ENCODE measurements around the gene SULT4A1. TPM values are rescaled to one million over a fixed set of nuclear protein-coding genes. Genes with fewer than 3 reads are reported as not detected.

Gene SULT4A1
- total RNA-seq, 1 experiment from 2014 or later, result 8.4 TPM

DNA sequence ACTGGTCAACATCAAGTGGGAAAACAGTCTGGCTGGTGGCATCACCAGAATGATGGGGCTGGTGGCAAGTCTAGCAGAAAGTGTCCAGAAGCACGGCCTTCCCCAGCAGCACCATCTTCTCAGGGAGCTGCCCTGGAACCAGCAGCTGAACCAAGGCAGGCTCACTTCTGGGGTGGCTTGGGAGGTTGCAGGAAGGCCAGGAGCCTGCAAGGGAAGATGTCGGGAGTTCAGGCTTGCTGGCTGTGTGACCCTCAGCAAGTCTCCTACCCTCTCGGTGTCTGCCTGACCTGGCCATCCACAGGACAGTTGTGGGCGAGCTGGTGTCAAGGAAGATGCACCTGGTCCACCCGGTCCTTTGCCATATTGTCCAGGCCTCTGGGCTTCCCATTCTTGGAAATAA is 31.8 kb upstream of the SULT4A1 start:
- H3K79me2 ChIP-seq (ENCODE audit: insufficient read depth, low read length), result no peaks in the 10 kb centered on the region
- no peaks in the 10 kb centered on the region for H3K27me3 ChIP-seq (ENCODE audit: insufficient read depth, low read length)
- H3K36me3 ChIP-seq (ENCODE audit: control insufficient read depth in 1 of 2, insufficient read depth in 2 of 2, low read length in 2 of 2), result no peaks in the 10 kb centered on the region
- RAD21 ChIA-PET (ENCODE audit: low non-redundant PET in 1 of 2, low total read pairs in 2 of 2, uncharacterized antibody in 2 of 2, unreplicated experiment in 2 of 2), result no interaction called here
- ATAC-seq, result no peak
- no peak overlapping the region for H3K27ac ChIP-seq (ENCODE audit: low read depth, low read length)
- no peaks in the 10 kb centered on the region for H3K9me2 ChIP-seq (ENCODE audit: insufficient read depth)
- intact Hi-C loops (cut with micrococcal nuclease), result no loop called here
- peaks cover 2 to 21% of the 10 kb centered on the region in 2 experiments; a peak in 3 of 4 replicates for H3K4me1 ChIP-seq (ENCODE audit: control insufficient read depth in 1 of 2, insufficient read depth in 2 of 2, low read length in 2 of 2)
- POLR2A ChIA-PET, result no interaction called here
- no peak for TF ChIP-seq POLR2A (IDR thresholded peaks at IDR 0.05; ENCODE audit: borderline replicate concordance, extremely low read depth, insufficient read depth, insufficient read length)
- H2AFZ ChIP-seq (ENCODE audit: low read depth, low read length, poor library complexity, severe bottlenecking), result no peak overlapping the region
- no peak for DNase-seq (ENCODE audit: low read depth, low spot score)
- no peak overlapping the region for H3K9ac ChIP-seq (ENCODE audit: low read length)
- no peak overlapping the region for H3K4me2 ChIP-seq (ENCODE audit: low read length)
- H3K9me3 ChIP-seq (ENCODE audit: control insufficient read depth in 1 of 2, insufficient read depth in 1 of 2, low read depth in 1 of 2, low read length in 2 of 2), result no peaks in the 10 kb centered on the region
- CTCF ChIA-PET, result interaction anchor here (1.0 to 1.8 kb wide), 3 partner anchors 9 to 52 kb away, joined by 3 to 6 read pairs (median 5); no protein-coding TSS in a partner anchor
- H3K4me3 ChIP-seq (replicated peaks in 1 of 2; ENCODE audit: low read depth in 1 of 2, low read length in 2 of 2), result no peak overlapping the region
- H4K20me1 ChIP-seq (ENCODE audit: insufficient read depth), result no peaks in the 10 kb centered on the region
- BruUV-seq (replicated peaks), result no TSS peak

DNA sequence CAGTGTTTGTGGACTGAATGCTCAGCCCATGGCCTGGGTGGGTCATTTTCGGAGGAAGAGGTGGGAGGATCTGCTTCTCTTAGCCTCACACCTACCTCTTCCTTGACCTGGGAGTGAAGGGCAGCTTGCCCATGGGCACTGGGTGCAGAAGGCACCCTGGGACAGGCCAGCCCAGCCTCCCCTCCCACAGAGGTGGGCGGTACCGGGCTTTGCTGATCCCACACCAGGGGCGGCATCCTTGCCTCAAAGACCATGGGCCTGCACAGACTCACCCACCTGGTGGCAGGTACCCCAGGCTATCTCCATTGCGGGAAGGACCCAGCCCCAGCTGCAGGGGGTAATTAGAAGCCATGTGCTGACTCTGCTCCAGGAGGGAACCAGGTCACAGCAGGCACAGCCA is 31.0 kb upstream of the SULT4A1 start:
- H3K36me3 ChIP-seq (ENCODE audit: control insufficient read depth in 1 of 2, insufficient read depth in 2 of 2, low read length in 2 of 2), result no peaks in the 10 kb centered on the region
- H3K9me3 ChIP-seq (ENCODE audit: control insufficient read depth in 1 of 2, insufficient read depth in 1 of 2, low read depth in 1 of 2, low read length in 2 of 2), result no peaks in the 10 kb centered on the region
- H4K20me1 ChIP-seq (ENCODE audit: insufficient read depth), result no peaks in the 10 kb centered on the region
- ATAC-seq, result no peak
- intact Hi-C loops (cut with micrococcal nuclease), result no loop called here
- H3K27ac ChIP-seq (ENCODE audit: low read depth, low read length), result no peak overlapping the region
- ChIA-PET CTCF (interaction anchor here (2.8 kb wide), 1 partner anchor 10 kb away, joined by 21 read pairs; no protein-coding TSS in a partner anchor), POLR2A (no interaction called here), RAD21 (ENCODE audit: low non-redundant PET in 1 of 2, low total read pairs in 2 of 2, uncharacterized antibody in 2 of 2, unreplicated experiment in 2 of 2) (no interaction called here)
- no TSS peak for BruUV-seq (replicated peaks)
- H3K9me2 ChIP-seq (ENCODE audit: insufficient read depth), result no peaks in the 10 kb centered on the region
- no peak overlapping the region for H3K4me3 ChIP-seq (replicated peaks in 1 of 2; ENCODE audit: low read depth in 1 of 2, low read length in 2 of 2)
- H3K79me2 ChIP-seq (ENCODE audit: insufficient read depth, low read length), result no peaks in the 10 kb centered on the region
- no peak overlapping the region for H3K9ac ChIP-seq (ENCODE audit: low read length)
- H3K27me3 ChIP-seq (ENCODE audit: insufficient read depth, low read length), result no peaks in the 10 kb centered on the region
- H3K4me2 ChIP-seq (ENCODE audit: low read length), result no peak overlapping the region
- H3K4me1 ChIP-seq (ENCODE audit: control insufficient read depth in 1 of 2, insufficient read depth in 2 of 2, low read length in 2 of 2), result peaks cover 2 to 21% of the 10 kb centered on the region in 2 experiments; a peak in 3 of 4 replicates
- TF ChIP-seq TCF7L2 (IDR thresholded peaks at IDR 0.05; ENCODE audit: borderline replicate concordance, extremely low read depth, insufficient read depth, insufficient read length), result no peak
- TF ChIP-seq POLR2A (IDR thresholded peaks at IDR 0.05; ENCODE audit: borderline replicate concordance, extremely low read depth, insufficient read depth, insufficient read length), result no peak
- TF ChIP-seq, protein P1, sequence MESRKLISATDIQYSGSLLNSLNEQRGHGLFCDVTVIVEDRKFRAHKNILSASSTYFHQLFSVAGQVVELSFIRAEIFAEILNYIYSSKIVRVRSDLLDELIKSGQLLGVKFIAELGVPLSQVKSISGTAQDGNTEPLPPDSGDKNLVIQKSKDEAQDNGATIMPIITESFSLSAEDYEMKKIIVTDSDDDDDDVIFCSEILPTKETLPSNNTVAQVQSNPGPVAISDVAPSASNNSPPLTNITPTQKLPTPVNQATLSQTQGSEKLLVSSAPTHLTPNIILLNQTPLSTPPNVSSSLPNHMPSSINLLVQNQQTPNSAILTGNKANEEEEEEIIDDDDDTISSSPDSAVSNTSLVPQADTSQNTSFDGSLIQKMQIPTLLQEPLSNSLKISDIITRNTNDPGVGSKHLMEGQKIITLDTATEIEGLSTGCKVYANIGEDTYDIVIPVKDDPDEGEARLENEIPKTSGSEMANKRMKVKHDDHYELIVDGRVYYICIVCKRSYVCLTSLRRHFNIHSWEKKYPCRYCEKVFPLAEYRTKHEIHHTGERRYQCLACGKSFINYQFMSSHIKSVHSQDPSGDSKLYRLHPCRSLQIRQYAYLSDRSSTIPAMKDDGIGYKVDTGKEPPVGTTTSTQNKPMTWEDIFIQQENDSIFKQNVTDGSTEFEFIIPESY (IDR thresholded peaks at IDR 0.05; ENCODE audit: extremely low read depth, insufficient replicate concordance, low read length), result no peak
- no peak for TF ChIP-seq CEBPB (IDR thresholded peaks at IDR 0.05; ENCODE audit: low read depth)
- no peak for TF ChIP-seq CBX3 (IDR thresholded peaks at IDR 0.05; ENCODE audit: low read depth)
- no peak for TF ChIP-seq EGR1 (IDR thresholded peaks at IDR 0.05; ENCODE audit: low read depth)
- no peak for TF ChIP-seq ZFX (IDR thresholded peaks at IDR 0.05)
- TF ChIP-seq, protein P2, sequence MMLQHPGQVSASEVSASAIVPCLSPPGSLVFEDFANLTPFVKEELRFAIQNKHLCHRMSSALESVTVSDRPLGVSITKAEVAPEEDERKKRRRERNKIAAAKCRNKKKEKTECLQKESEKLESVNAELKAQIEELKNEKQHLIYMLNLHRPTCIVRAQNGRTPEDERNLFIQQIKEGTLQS (IDR thresholded peaks at IDR 0.05), result no peak
- TF ChIP-seq FOSL1 (IDR thresholded peaks at IDR 0.05; ENCODE audit: low read depth), result no peak
- TF ChIP-seq ZNF274 (IDR thresholded peaks at IDR 0.05; ENCODE audit: low read depth, low read length), result no peak
- TF ChIP-seq, protein P3, sequence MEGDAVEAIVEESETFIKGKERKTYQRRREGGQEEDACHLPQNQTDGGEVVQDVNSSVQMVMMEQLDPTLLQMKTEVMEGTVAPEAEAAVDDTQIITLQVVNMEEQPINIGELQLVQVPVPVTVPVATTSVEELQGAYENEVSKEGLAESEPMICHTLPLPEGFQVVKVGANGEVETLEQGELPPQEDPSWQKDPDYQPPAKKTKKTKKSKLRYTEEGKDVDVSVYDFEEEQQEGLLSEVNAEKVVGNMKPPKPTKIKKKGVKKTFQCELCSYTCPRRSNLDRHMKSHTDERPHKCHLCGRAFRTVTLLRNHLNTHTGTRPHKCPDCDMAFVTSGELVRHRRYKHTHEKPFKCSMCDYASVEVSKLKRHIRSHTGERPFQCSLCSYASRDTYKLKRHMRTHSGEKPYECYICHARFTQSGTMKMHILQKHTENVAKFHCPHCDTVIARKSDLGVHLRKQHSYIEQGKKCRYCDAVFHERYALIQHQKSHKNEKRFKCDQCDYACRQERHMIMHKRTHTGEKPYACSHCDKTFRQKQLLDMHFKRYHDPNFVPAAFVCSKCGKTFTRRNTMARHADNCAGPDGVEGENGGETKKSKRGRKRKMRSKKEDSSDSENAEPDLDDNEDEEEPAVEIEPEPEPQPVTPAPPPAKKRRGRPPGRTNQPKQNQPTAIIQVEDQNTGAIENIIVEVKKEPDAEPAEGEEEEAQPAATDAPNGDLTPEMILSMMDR (IDR thresholded peaks at IDR 0.05 in 2 of 3, conservative IDR thresholded peaks at IDR 0.05 in 1 of 3; ENCODE audit: borderline replicate concordance in 1 of 3, insufficient read depth in 1 of 3, low read depth in 2 of 3, low read length in 2 of 3), result no peak
- no peak for TF ChIP-seq EZH2phosphoT487 (IDR thresholded peaks at IDR 0.05; ENCODE audit: borderline replicate concordance)
- TF ChIP-seq, protein P4, sequence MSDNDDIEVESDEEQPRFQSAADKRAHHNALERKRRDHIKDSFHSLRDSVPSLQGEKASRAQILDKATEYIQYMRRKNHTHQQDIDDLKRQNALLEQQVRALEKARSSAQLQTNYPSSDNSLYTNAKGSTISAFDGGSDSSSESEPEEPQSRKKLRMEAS (IDR thresholded peaks at IDR 0.05), result no peak
- no peak for TF ChIP-seq POLR2AphosphoS5 (IDR thresholded peaks at IDR 0.05; ENCODE audit: low read depth, low read length)
- no peak for TF ChIP-seq EZH2 (IDR thresholded peaks at IDR 0.05)
- no peak overlapping the region for H2AFZ ChIP-seq (ENCODE audit: low read depth, low read length, poor library complexity, severe bottlenecking)
- no peak for DNase-seq (ENCODE audit: low read depth, low spot score)

Measured in HCT116 (cell line).